ENCODE results near the gene POTEF. TPM values are rescaled to one million over a fixed set of nuclear protein-coding genes. Genes with fewer than 3 reads are reported as not detected.

POTEF gene
- total RNA-seq (2014; rRNA removed; shearing (Covaris generic)): 15.5 and 16.4 TPM in 2 replicates

DNA sequence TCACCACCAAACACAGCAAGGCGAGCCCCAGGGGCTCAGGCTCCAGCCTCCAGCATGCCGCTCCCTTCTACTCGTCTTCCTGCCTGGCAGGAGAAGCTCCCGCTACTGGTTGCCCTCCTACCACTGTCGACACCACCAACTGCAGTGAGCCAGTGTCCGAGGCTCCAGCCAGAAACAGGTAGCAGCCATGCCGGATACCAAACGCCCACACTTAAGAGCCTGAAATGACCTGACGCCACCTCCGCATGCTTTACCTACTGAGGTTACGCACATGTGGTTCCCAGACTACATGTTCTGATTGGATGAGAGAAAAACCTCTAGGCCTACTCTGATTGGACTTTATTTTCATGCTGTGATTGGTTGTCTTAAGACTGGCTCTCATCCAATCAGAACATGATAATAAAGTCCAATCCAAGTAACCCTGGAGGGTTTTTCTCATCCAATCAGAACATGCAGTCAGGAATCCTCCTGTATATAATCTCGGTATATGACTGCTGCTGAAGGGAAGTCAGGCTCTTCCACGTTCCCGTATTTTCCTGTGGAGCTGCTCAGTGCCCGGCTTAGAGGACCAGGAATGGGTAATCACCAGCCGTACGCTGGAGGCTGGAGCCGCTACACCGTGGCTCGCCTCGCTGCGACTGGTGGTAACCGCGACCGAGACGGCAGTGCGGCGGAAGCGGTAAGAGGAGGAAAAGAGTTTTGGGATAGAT lies at the start of gene POTEF:
POTEF (minus strand) TSS at position 103 of the 710 bp plus-strand sequence. CDS start 8,707 bp downstream, outside the sequence.

DNA sequence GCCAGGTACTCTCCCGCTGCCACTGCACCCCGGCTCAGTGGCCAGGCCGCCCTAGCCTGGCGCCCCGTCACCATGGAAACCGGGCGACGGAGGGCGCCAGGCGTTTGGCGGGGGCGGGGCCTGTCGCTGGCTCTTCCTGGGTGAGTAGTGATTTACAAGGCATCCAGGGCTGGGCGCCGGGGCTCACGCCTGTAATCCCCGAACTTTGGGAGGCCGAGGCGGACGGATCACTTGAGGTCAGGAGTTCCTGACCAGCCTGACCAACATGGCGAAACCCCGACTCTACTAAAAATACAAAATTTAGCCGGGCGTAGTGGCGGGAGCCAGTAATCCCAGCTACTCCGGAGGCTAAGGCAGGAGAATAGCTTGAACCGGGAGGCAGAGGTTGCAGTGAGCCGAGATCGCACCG lies 16.0 kb upstream of the POTEF start, which contains the start of gene CCDC74B:
CCDC74B (minus strand) TSS at position 107 of the 409 bp plus-strand sequence. CDS start 116 bp downstream, outside the sequence.

Small RNA genes within 50 kb of the gene (small RNA-seq; reads per million reads assigned to genes)
- not detected for gene AC018865.2
- not detected for gene RNU6-1049P

Other genes starting within 250 kb of the POTEF start
- gene RAB6C, start 149.6 kb downstream of the POTEF start, total RNA-seq (2014; rRNA removed; shearing (Covaris generic)): 0.05 TPM in 1 of 2 replicates, not detected in the other
- 16.5 and 21.1 TPM in 2 replicates for gene CCDC74B, start 15.9 kb upstream of the POTEF start, total RNA-seq (2014; rRNA removed; shearing (Covaris generic))
- gene SMPD4, start 52.4 kb upstream of the POTEF start, total RNA-seq (2014; rRNA removed; shearing (Covaris generic)): 23.0 and 24.3 TPM in 2 replicates
- 185 and 203 TPM in 2 replicates for gene MZT2B, start 53.0 kb upstream of the POTEF start, total RNA-seq (2014; rRNA removed; shearing (Covaris generic))
- gene TUBA3E, start 69.2 kb upstream of the POTEF start, total RNA-seq (2014; rRNA removed; shearing (Covaris generic)): not detected in 2 replicates
- 173 and 182 TPM in 2 replicates for gene IMP4, start 213.7 kb upstream of the POTEF start, total RNA-seq (2014; rRNA removed; shearing (Covaris generic))
- 13.9 and 16.3 TPM in 2 replicates for gene PTPN18, start 226.8 kb upstream of the POTEF start, total RNA-seq (2014; rRNA removed; shearing (Covaris generic))